GM12873 (cell line): ENCODE results near the gene EPHA2.

Experiments used
- CTCF ChIP-seq: IDR thresholded peaks from 2 replicates; pipeline ENCODE4 v1.5.1; 2012; ENCODE audit warnings: low read depth, mild to moderate bottlenecking, moderate library complexity, low read length, control low read depth; ENCODE audit not compliant: insufficient read depth; ENCODE audit errors: missing control alignments

EPHA2 gene

GRCh38 chr1:16170283-16170673, 14.4 kb upstream of the EPHA2 start:
- TF ChIP-seq CTCF, result no peak

- no peak for TF ChIP-seq CTCF
These were observed 12.9 kb upstream of the EPHA2 start for GRCh38 chr1:16168622-16169360.

- no peak for TF ChIP-seq CTCF
These were observed 11.7 kb upstream of the EPHA2 start for GRCh38 chr1:16167331-16168143.

GRCh38 chr1:16166117-16166516, 10.2 kb upstream of the EPHA2 start:
- no peak for TF ChIP-seq CTCF

GRCh38 chr1:16165548-16165947, 9.7 kb upstream of the EPHA2 start:
- TF ChIP-seq CTCF, result no peak

- no peak for TF ChIP-seq CTCF
These were observed 9.2 kb upstream of the EPHA2 start for GRCh38 chr1:16165073-16165364.

GRCh38 chr1:16164213-16165072, 8.6 kb upstream of the EPHA2 start:
- no peak for TF ChIP-seq CTCF
